ENCODE measurements around the gene GALR2.

GRCh38 chr17:76089680-76090516, 15.3 kb downstream of the GALR2 start:
- TF ChIP-seq CTCF (IDR thresholded peaks at IDR 0.05) = no peak
- TF ChIP-seq ZFX (IDR thresholded peaks at IDR 0.05; ENCODE audit: borderline replicate concordance) = no peak
